Stimulated activated CD8-positive, alpha-beta memory T cell treated with anti-CD3 and anti-CD28 coated beads, Interleukin-7, amount 100 ng/mL, for 48 hours (primary cell): Measurements from ENCODE around the gene FAM78A.
A peak's percentile ranks its signal among the peaks of the same experiment; 100 is the strongest.
"Not testable (repeated sequence)": the region's sequence is repeated elsewhere in the genome, so short reads cannot be mapped to it uniquely, and the experiment has no call there.

Experiments
- DNase-seq, 2 donors: peaks; one replicate each; pipeline ENCODE4 v3.0.0-alpha.2; 2020; ENCODE audit warnings: low read depth in 1 of 2; ENCODE audit errors: extremely low read depth in 1 of 2

FAM78A gene

GRCh38 chr9:131282688-131283422, 6.5 kb upstream of the FAM78A start:
- DNase-seq, result no peak

GRCh38 chr9:131282175-131282574, 5.9 kb upstream of the FAM78A start:
- no peak for DNase-seq

- no peak for DNase-seq
These were observed 5.0 kb upstream of the FAM78A start for GRCh38 chr9:131281119-131281965.

- no peak for DNase-seq
These were observed 4.3 kb upstream of the FAM78A start for GRCh38 chr9:131280660-131281059.

GRCh38 chr9:131279863-131280570, 3.7 kb upstream of the FAM78A start:
- DNase-seq, result no peak

- no peak for DNase-seq
These were observed 3.0 kb upstream of the FAM78A start for GRCh38 chr9:131279196-131279862.

- DNase-seq, result no peak
These were observed 2.4 kb upstream of the FAM78A start for GRCh38 chr9:131278702-131279111.

GRCh38 chr9:131277910-131278701, 1.8 kb upstream of the FAM78A start:
- peak in 1 of 2 donors; percentile 68 for DNase-seq

GRCh38 chr9:131277287-131277909, 1.1 kb upstream of the FAM78A start:
- no peak for DNase-seq

GRCh38 chr9:131276891-131277286, 579 bp upstream of the FAM78A start:
- DNase-seq, result no peak

- no peak for DNase-seq
These were observed 797 bp downstream of the FAM78A start for GRCh38 chr9:131275332-131276093.

GRCh38 chr9:131274674-131275331, 1.5 kb downstream of the FAM78A start:
- DNase-seq, result no peak

GRCh38 chr9:131273856-131274673, 2.2 kb downstream of the FAM78A start:
- DNase-seq, result no peak

GRCh38 chr9:131273146-131273855, 3.0 kb downstream of the FAM78A start:
- DNase-seq, result peak in 1 of 2 donors; percentile 17

GRCh38 chr9:131272212-131272611, 4.1 kb downstream of the FAM78A start:
- DNase-seq, result no peak

- no peak for DNase-seq
These were observed 4.8 kb downstream of the FAM78A start for GRCh38 chr9:131271506-131271931.

GRCh38 chr9:131271016-131271273, 5.4 kb downstream of the FAM78A start:
- not testable (repeated sequence) for DNase-seq
